ENCODE measurements around the gene OVOL2. TPM values are rescaled to one million over a fixed set of nuclear protein-coding genes. Genes with fewer than 3 reads are reported as not detected.

OVOL2 gene
- total RNA-seq, 1 donor from 2014 or later = 3.1 TPM

GRCh38 chr20:17985388-17986018 is 72.2 kb downstream of the OVOL2 start:
- no peaks in the 10 kb centered on the region for H3K36me3 ChIP-seq (ENCODE audit: control insufficient read depth, insufficient read depth, low read length)

GRCh38 chr20:17976305-17976704 is 81.4 kb downstream of the OVOL2 start:
- no peak for TF ChIP-seq CTCF (IDR thresholded peaks at IDR 0.05; ENCODE audit: insufficient read depth, low read length, poor library complexity, severe bottlenecking)
- H3K4me3 ChIP-seq (ENCODE audit: low read depth, low read length) = no peak overlapping the region
- no peak for DNase-seq (ENCODE audit: low read depth)
- H3K27me3 ChIP-seq (ENCODE audit: control insufficient read depth, insufficient read depth, low read length) = no peaks in the 10 kb centered on the region
- H3K36me3 ChIP-seq (ENCODE audit: control insufficient read depth, insufficient read depth, low read length) = no peaks in the 10 kb centered on the region

More at GRCh38 chr20:17985388-17986018, 72.2 kb downstream of the OVOL2 start:
- no peak for TF ChIP-seq CTCF (IDR thresholded peaks at IDR 0.05; ENCODE audit: insufficient read depth, low read length, poor library complexity, severe bottlenecking)
- H3K27me3 ChIP-seq (ENCODE audit: control insufficient read depth, insufficient read depth, low read length) = no peaks in the 10 kb centered on the region
- no peak overlapping the region for H3K4me3 ChIP-seq (ENCODE audit: low read depth, low read length)
- DNase-seq (ENCODE audit: low read depth) = no peak

Other genes starting within 250 kb of the OVOL2 start
- gene SNX5, start 89.1 kb downstream of the OVOL2 start, total RNA-seq = 80.8 and 93.6 TPM in 2 replicates
- gene MGME1, start 88.9 kb downstream of the OVOL2 start, total RNA-seq = 11.6 and 15.2 TPM in 2 replicates
- gene KAT14, start 79.9 kb upstream of the OVOL2 start, total RNA-seq = 11.7 and 14.5 TPM in 2 replicates
- gene PET117, start 79.9 kb upstream of the OVOL2 start, total RNA-seq = 11.3 and 11.4 TPM in 2 replicates
- 10.0 and 10.8 TPM in 2 replicates for gene ZNF133, start 230.6 kb upstream of the OVOL2 start, total RNA-seq